Memory B cell (primary cell): ENCODE results near the gene OGG1.

Source experiments
- ATAC-seq: fragments of 150-1000 bp; cut with Tn5 transposase; 2 replicates; pipeline ENCODE4 v1.10.0; 2021; ENCODE audit warnings: low read depth, mild to moderate bottlenecking, moderate library complexity
- DNase-seq, 2 donors: peaks; one replicate each; pipeline ENCODE4 v3.0.0; 2022; ENCODE audit warnings: low spot score in 2 of 2
- H3K27ac Mint-ChIP-seq: one replicate; pipeline ENCODE4 v1.8.0; 2022; ENCODE audit warnings: mild to moderate bottlenecking, moderate library complexity, mixed read lengths
- H3K27me3 Mint-ChIP-seq: one replicate; pipeline ENCODE4 v1.8.0; 2022; ENCODE audit warnings: mixed read lengths
- H3K36me3 Mint-ChIP-seq: one replicate; pipeline ENCODE4 v1.8.0; 2022; ENCODE audit warnings: mild to moderate bottlenecking, mixed read lengths
- H3K4me1 Mint-ChIP-seq: one replicate; pipeline ENCODE4 v1.8.0; 2022; ENCODE audit warnings: mixed read lengths
- H3K4me3 Mint-ChIP-seq: one replicate; pipeline ENCODE4 v1.8.0; 2022; ENCODE audit warnings: mild to moderate bottlenecking, moderate library complexity, mixed read lengths
- H3K9me3 Mint-ChIP-seq: one replicate; pipeline ENCODE4 v1.8.0; 2022; ENCODE audit warnings: mixed read lengths

Gene OGG1

DNA sequence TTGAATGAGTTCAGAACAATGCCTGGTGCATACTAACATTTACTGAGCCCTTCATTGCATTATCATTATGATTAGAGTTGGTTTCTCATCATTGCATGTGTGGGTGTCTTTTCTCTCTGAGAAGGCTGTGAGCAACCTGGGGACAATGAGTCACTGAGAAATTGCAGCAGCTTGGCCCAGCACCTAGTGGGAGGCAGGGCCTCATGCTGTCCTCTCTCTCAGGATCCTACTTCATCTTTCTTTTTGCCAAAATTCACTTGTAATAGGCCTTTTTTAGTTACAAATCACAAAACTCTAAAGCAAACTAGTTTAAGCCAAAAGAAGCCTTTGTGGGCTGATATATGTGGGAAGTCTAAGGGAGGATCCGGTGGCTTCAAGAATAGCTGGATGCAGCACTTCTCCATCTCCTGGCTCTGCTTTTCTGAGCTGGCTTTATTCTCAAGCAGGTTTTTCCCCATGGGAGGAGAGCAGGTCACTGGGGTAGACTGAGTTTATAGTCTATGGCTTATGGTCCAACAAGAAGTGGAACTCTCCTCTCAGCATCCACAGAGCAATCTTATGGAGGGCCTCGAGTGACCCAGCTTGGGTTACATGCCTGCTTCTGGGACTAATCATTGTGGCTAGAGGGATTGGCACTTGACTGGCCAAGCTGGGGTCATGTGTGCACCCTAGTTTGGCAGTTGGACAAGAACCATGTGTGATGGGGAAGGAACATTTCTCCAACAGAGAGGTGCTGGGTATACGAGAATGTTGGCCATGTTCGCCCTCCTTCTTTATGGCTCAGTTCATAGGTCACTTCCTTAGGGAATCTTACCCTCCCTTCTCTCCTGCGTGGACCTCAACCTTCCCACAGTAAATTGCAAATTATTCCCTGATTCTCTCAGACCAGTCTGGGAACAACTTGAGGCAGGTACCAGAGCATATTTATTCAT is 28.7 kb downstream of the OGG1 start:
- H3K4me3 Mint-ChIP-seq, result peak overlapping the region; percentile 18
- peak overlapping the region; percentile 90 for H3K27ac Mint-ChIP-seq
- peaks cover 44% of the 10 kb centered on the region for H3K4me1 Mint-ChIP-seq
- DNase-seq (no peak), ATAC-seq (no peak)
- no peaks in the 10 kb centered on the region for H3K27me3 Mint-ChIP-seq
- H3K36me3 Mint-ChIP-seq, result peaks cover 4% of the 10 kb centered on the region
- no peaks in the 10 kb centered on the region for H3K9me3 Mint-ChIP-seq

DNA sequence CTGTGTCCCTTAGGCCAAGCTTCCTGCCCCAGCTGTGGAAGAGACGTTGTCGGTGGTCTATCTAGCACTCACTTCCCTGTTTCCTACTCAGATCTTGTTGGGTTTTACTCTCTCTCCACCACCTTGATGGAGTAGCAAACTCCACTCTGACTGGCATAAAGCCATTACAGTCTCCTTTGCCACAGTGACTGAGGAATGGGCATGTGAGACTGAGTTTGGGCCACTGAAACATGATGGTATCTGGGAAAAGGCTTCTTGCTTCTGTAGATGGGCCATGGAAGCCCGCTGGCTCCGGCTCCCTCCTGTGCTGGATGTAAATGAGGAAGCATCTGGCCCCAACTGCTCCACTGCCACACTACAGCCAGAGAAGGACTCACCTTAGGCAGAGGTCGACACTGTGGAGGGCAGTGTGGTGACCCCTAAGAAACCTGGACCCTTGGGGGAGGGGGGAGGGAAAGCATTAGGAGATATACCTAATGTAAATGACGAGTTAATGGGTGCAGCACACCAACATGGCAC is 29.4 kb downstream of the OGG1 start:
- Mint-ChIP-seq H3K4me1 (peaks cover 44% of the 10 kb centered on the region), H3K27me3 (no peaks in the 10 kb centered on the region), H3K36me3 (peaks cover 4% of the 10 kb centered on the region), H3K9me3 (no peaks in the 10 kb centered on the region), H3K27ac (peak overlapping the region; percentile 90), H3K4me3 (peak overlapping the region; percentile 18)
- DNase-seq (no peak), ATAC-seq (no peak)

DNA sequence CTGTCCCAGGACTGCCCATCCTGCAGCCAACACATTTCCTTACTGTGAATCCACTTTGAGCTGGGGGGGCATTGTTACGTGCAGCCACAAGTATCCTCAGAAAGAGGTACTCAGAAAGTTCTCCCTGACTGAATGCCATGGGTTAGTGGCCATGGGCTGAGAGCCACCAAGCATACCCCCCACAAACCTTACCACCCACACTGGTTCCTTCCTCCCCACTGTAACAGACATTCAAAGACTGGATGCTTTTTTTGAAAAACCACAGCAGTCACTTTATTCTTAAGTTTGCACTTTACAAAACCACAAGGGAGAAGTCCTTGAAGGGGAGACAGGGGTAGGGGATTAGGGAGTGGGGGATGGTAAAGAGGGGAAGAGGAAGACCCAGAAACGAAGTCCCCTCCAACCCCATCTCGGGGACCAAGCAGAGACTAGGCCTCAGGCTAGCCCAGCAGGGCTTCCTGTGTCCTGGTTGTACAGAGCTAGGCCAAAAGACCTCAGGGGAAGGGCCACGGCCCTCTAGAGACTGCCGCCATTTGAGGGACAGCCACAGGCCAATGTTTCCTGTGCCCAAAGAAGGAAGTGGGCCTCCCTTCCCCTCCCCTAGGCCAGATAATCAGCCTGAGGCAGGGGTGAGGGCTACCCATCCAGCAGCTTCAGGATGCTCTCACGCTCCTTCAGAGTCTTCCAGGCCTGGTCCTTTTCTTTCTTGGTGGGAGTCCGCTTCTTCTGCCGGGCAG is 30.1 kb downstream of the OGG1 start:
- H3K27me3 Mint-ChIP-seq, result no peaks in the 10 kb centered on the region

DNA sequence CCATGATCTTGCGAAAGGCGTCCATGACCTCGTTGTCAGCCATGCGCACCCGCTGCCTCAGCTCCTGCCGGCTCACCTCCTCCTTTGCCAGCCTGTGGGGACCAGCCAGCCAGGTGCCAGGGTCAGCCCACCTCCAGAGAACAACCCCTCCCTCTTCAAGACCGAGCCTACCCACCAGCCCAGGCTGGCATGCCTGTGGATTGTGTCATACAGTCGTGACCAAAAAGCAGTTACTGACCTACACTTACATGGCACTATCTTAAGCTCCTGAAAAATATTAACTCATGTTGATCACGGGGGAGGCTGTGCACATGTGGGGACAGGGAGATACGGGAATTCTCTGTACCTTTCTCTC is 30.7 kb downstream of the OGG1 start:
- no peak for DNase-seq

More for the DNA sequence above, 30.1 kb downstream of the OGG1 start:
- ATAC-seq (peak; percentile 60), DNase-seq (no peak)
- Mint-ChIP-seq H3K4me1 (peaks cover 44% of the 10 kb centered on the region), H3K36me3 (peaks cover 4% of the 10 kb centered on the region), H3K9me3 (no peaks in the 10 kb centered on the region), H3K27ac (peak overlapping the region; percentile 90), H3K4me3 (peak overlapping the region; percentile 71)

DNA sequence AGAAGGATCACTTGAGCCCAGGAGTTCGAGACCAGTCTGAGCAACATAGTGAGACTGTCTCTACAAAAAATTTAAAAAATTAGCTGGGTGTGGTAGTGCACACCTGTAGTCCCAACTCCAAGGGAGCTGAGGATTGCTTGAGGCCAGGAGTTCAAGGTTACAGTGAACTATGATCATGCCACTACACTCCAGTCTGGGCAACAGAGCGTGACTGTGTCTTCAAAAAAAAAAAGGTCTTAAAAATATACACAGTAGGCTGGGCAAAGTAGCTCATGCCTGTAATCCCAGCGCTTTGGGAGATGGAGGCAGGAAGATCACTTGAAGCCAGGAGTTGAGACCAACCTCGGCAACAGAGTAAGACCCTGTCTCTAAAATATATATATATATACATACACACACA is 31.2 kb downstream of the OGG1 start:
- Mint-ChIP-seq H3K4me1 (peaks cover 43% of the 10 kb centered on the region), H3K36me3 (peaks cover 9% of the 10 kb centered on the region), H3K4me3 (peak overlapping the region; percentile 71), H3K27ac (peak overlapping the region; percentile 90), H3K9me3 (no peaks in the 10 kb centered on the region), H3K27me3 (no peaks in the 10 kb centered on the region)
- no peak for ATAC-seq
- DNase-seq, result no peak

More for the DNA sequence above, 30.7 kb downstream of the OGG1 start:
- Mint-ChIP-seq H3K36me3 (peaks cover 6% of the 10 kb centered on the region), H3K27me3 (no peaks in the 10 kb centered on the region), H3K9me3 (no peaks in the 10 kb centered on the region), H3K4me3 (peak overlapping the region; percentile 71), H3K4me1 (peaks cover 44% of the 10 kb centered on the region), H3K27ac (peak overlapping the region; percentile 90)
- peak; percentile 7 for ATAC-seq

DNA sequence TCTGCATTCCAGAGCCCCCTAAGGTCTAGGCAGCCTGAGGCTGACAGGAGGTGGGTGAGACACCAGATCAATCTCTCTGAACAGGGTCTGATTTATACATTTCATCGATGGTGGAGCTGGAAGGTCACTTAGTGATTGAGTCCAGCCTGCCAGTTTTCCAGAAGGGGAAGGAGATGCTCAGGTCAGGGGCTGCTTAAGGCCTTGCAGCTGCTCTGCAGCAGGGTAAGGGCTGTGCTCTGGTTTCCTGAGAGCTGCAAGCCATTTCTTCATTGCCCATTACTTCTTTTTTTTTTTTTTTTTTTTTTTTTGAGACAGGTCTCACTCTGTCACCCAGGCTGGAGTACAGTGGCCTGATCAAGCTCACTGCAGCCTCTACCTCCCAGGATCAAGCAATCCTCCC is 31.8 kb downstream of the OGG1 start:
- Mint-ChIP-seq H3K4me1 (peaks cover 41% of the 10 kb centered on the region), H3K9me3 (no peaks in the 10 kb centered on the region), H3K27me3 (no peaks in the 10 kb centered on the region), H3K36me3 (peaks cover 12% of the 10 kb centered on the region), H3K27ac (peak overlapping the region; percentile 90), H3K4me3 (peak overlapping the region; percentile 3)
- no peak for DNase-seq
- ATAC-seq, result no peak

DNA sequence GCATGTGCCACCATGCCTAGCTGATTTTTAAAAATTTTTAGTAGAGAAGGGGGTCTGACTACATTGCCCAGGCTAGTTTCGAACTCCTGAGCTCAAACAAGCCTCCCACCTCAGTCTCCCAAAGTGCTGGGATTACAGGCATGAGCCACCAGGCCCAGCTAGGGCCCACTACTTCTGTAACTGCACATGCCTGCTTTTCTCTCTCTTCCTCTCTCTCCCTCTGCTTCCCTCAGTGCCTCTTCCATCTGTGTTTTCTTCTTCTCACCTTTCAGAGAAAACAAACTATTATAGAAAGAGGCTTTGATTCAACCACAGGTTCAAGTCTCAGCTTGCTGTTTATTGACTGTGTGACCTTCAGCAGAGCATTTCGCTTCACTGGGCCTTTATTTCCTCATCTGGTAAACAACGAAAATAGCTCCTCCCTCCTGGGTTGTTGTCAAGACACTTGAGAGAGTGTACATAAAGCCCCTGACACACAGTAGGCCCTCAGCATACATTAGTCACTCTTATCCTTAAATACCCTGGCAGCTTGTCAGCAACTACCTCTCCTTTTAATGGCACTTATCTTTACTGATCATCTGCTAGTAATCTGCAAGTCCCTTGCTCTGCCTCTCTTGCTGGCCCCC is 32.3 kb downstream of the OGG1 start:
- no peaks in the 10 kb centered on the region for H3K27me3 Mint-ChIP-seq
- H3K4me1 Mint-ChIP-seq, result peaks cover 41% of the 10 kb centered on the region
- H3K27ac Mint-ChIP-seq, result peak overlapping the region; percentile 83
- DNase-seq (no peak), ATAC-seq (peak; percentile 19)
- H3K4me3 Mint-ChIP-seq, result peak overlapping the region; percentile 31
- no peaks in the 10 kb centered on the region for H3K9me3 Mint-ChIP-seq
- peaks cover 12% of the 10 kb centered on the region for H3K36me3 Mint-ChIP-seq

DNA sequence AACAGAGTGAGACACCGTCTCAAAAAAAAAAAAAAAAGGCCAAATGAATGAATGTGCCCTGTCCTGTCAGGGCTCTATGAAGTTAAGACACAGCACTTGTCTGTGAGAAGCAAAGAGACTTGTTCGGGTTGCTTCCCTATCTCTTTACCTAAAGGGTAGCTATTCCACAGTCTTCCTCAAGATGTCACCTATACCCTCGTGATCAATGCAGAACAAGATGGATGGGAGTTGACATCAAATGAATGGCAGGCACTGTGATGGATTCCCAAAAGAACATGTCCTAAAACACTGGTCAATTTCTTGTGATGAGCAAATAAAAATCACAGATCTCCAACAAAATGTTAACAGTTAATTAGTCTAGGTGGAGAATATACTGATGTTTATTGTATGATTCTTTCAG is 33.0 kb downstream of the OGG1 start:
- no peak for DNase-seq
- Mint-ChIP-seq H3K4me3 (no peak overlapping the region), H3K9me3 (no peaks in the 10 kb centered on the region), H3K36me3 (peaks cover 17% of the 10 kb centered on the region), H3K4me1 (peaks cover 41% of the 10 kb centered on the region), H3K27me3 (no peaks in the 10 kb centered on the region), H3K27ac (peak overlapping the region; percentile 83)
- peak; percentile 42 for ATAC-seq

DNA sequence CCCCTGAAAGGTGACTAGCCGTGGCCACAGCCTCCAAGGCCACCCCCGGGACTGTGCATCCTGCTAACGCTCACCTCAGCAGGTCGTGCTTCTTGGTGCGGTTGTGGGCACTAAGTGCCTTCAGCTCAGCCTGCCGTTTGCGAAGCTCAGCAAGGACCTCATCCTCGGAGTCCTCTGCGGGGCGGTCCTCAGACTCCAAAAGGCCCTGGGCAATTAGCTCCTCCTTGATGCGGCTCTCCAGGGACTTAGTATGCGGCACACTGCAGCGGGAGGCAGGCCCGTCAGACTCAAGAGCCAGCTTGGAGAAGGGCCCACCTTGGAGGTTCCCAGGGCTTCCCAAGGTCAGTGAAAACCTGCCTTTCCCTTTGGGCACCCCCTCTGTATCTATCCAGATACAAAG is 34.2 kb downstream of the OGG1 start:
- Mint-ChIP-seq H3K27ac (no peak overlapping the region), H3K4me1 (peaks cover 37% of the 10 kb centered on the region), H3K9me3 (no peaks in the 10 kb centered on the region), H3K27me3 (no peaks in the 10 kb centered on the region), H3K4me3 (no peak overlapping the region), H3K36me3 (peaks cover 20% of the 10 kb centered on the region)
- no peak for ATAC-seq
- DNase-seq, result no peak

DNA sequence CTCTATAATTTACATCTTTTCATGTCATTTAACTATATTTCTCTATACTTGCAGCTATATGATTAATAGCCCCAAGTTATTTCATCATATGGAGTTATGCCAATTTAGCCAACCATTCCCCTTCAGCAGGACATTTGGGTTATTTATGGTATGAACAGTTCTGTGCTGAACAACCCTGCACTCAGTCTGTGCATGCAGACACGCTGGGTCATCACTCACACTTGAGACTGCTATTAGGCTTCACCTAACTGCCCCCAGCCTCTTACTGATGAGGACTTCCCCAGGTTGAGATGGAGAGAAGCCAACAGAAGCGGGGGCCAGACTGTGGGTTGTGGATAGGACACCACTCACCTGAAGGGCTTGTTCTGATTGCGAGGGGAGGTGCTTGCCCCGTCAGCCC is 35.2 kb downstream of the OGG1 start:
- ATAC-seq, result no peak
- Mint-ChIP-seq H3K9me3 (no peaks in the 10 kb centered on the region), H3K4me3 (no peak overlapping the region), H3K27me3 (no peaks in the 10 kb centered on the region), H3K4me1 (peaks cover 30% of the 10 kb centered on the region), H3K27ac (no peak overlapping the region), H3K36me3 (peaks cover 27% of the 10 kb centered on the region)
- DNase-seq, result no peak

DNA sequence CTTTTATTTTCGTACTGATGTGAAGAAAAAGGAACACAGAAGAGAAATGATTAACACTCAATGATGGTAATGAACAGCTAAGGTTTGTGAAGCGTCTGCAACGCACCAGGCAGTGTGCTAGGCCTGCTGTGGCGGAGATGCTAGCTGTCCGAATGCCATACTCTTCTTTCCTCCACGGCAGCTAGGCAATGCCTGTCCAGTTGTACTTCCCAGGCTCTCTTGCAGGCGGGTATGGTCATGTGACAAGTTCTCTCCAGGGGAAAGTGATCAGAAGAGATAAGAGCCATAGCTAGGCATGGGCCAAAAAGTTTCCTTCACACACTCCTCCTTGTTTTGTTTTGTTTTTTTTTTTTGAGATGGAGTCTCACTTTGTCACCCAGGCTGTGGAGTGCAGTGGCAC is 35.9 kb downstream of the OGG1 start:
- Mint-ChIP-seq H3K36me3 (peaks cover 32% of the 10 kb centered on the region), H3K27ac (no peak overlapping the region), H3K9me3 (no peaks in the 10 kb centered on the region), H3K4me3 (no peak overlapping the region), H3K4me1 (peaks cover 30% of the 10 kb centered on the region), H3K27me3 (no peaks in the 10 kb centered on the region)
- no peak for ATAC-seq
- DNase-seq, result no peak

DNA sequence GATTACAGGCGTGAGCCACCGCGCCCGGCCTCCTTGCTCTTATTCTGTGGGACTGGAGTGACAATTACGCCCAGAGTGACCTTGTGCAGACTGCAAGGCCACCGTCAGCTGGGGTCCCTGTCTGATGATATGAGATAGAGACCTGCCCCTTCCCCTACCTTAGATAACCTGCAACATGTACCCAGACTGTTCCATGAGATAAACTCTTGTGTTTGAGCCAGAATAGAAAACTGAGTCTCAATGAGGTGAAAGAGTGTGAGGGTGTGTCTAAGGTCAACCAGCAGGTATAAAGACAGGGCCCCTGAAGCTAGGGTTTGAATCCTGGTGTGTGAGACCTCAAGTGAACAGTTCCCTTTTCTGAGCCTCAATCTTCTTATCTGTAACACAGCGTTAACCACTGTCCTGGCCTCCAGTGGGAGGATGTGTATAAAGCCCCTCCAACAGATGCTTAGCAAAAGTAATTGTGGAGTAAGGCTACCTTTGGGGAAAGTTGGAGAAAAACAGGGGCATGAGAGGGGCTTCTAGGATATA is 36.5 kb downstream of the OGG1 start:
- ATAC-seq (no peak), DNase-seq (no peak)
- H3K36me3 Mint-ChIP-seq, result peaks cover 32% of the 10 kb centered on the region
- H3K27ac Mint-ChIP-seq, result no peak overlapping the region
- peaks cover 30% of the 10 kb centered on the region for H3K4me1 Mint-ChIP-seq
- H3K27me3 Mint-ChIP-seq, result no peaks in the 10 kb centered on the region
- no peak overlapping the region for H3K4me3 Mint-ChIP-seq
- H3K9me3 Mint-ChIP-seq, result no peaks in the 10 kb centered on the region

DNA sequence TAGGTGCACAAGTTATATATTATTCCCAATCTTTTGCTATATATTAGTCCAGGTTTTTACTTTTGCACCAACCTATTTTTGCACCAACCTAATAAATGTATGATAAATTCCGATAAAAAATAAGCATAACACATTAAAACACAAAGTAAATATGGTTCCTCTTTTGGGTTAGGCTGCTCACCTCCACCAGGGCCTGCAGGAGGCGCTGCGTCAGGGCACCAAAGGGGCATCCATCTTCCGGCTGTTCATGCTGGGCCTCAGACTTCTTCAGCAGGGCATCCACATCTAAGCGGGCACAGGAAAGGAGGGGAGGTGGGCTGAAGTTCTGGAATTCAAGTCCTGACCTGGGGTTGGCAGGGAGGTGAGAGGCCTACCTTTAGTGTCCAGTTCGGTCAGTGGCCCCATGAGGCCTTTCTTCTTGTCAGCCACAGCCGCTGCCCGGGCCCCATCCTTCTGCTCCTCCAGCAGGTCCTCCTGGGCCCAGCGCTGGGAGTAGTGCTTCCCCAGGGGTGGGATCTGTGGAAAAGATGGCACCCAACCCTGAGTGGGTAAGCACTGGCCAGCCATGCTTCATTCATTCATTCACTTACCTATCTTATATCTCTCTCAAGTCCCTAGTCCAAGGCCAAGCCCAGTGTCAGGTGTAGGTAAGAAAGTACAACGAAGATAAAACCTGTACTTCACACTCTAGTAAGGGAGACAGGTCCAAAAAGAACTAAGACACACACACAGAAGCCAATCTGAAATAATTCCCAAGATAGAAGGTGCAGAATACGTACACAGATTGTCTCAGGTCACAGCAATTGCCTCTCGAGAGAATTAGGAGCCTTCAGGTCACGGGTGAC is 37.3 kb downstream of the OGG1 start:
- Mint-ChIP-seq H3K4me3 (no peak overlapping the region), H3K9me3 (no peaks in the 10 kb centered on the region), H3K36me3 (peaks cover 32% of the 10 kb centered on the region), H3K4me1 (peaks cover 31% of the 10 kb centered on the region), H3K27me3 (no peaks in the 10 kb centered on the region), H3K27ac (peak overlapping the region; percentile 14)
- DNase-seq, result no peak
- ATAC-seq, result peak; percentile 39
